Stimulated activated CD4-positive, alpha-beta T cell treated with anti-CD3 and anti-CD28 coated beads, Interleukin-4, amount 100 ng/mL, for 1 hour (primary cell): Measurements from ENCODE around the gene METTL25B.

Experiments used
- DNase-seq: peaks from one replicate; pipeline ENCODE4 v3.0.0-alpha.2; 2020

The METTL25B gene

GRCh38 chr1:156773607-156774006 lies 45.3 kb downstream of the METTL25B start:
- DNase-seq, result no peak

- DNase-seq, result no peak
Measured at GRCh38 chr1:156775799-156776198, 47.5 kb downstream of the METTL25B start.

GRCh38 chr1:156776942-156777341 lies 48.7 kb downstream of the METTL25B start:
- no peak for DNase-seq

GRCh38 chr1:156777573-156777972 lies 49.3 kb downstream of the METTL25B start:
- DNase-seq, result no peak

- no peak for DNase-seq
Measured at GRCh38 chr1:156781585-156782186, 53.4 kb downstream of the METTL25B start.

GRCh38 chr1:156785458-156785857 lies 57.2 kb downstream of the METTL25B start:
- no peak for DNase-seq
